GM12878 (cell line): Measurements from ENCODE around the gene ABCA10. TPM values are rescaled to one million over a fixed set of nuclear protein-coding genes. Genes with fewer than 3 reads are reported as not detected.
A peak's percentile ranks its signal among the peaks of the same experiment; 100 is the strongest.

Experiments used
- ATAC-seq: fragments of 200-7000 bp; cut with Tn5 transposase; 3 replicates; pipeline ENCODE4 v1.9.1; 2020; ENCODE audit warnings: mild to moderate bottlenecking, moderate library complexity
- BruUV-seq: library from RNA; stranded (reverse); fragments of 400-500 nt; replicated peaks from 2 replicates; lab custom pipeline; 2021; lab: Mats Ljungman, UMichigan
- CTCF ChIA-PET: fragments of 300-600 bp; sonication (Branson Sonifier 250); formaldehyde crosslinking; extraction: SDS; loops from one replicate; lab custom pipeline; 2021; ENCODE audit warnings: inconsistent platforms; lab: Yijun Ruan, JAX
- POLR2A ChIA-PET: fragments of 350-600 bp; formaldehyde crosslinking; extraction: SDS; loops from one replicate; lab custom pipeline; 2021; ENCODE audit warnings: inconsistent platforms; lab: Charles Lee
- RAD21 ChIA-PET: fragments of 300-600 bp; sonication (Branson Sonifier 250); formaldehyde crosslinking; loops from one replicate; lab custom pipeline; 2023; ENCODE audit warnings: antibody characterized with exemption; ENCODE audit not compliant: unreplicated experiment; lab: Charles Lee
- SMC1A ChIA-PET: fragments of 300-600 bp; sonication (Branson Sonifier 250); formaldehyde crosslinking; loops from one replicate; lab custom pipeline; 2023; ENCODE audit not compliant: unreplicated experiment, uncharacterized antibody; lab: Charles Lee
- DNase-seq: peaks from one replicate; pipeline ENCODE4 v3.0.0-alpha.2; 2011; ENCODE audit warnings: low read depth, low spot score
- FAIRE-seq: peaks from 3 replicates; lab custom pipeline; 2011; peaks lifted over from hg19 to GRCh38; lab: Jason Lieb, UNC
- H2AFZ ChIP-seq: 2 replicates; pipeline ENCODE4 v1.6.0; 2011; ENCODE audit warnings: low read depth, low read length, control low read depth; ENCODE audit not compliant: control insufficient read depth
- H3K27ac ChIP-seq: 2 replicates; pipeline ENCODE4 v1.5.1; 2011; ENCODE audit warnings: control low read depth; ENCODE audit not compliant: control insufficient read depth, insufficient read depth
- H3K27me3 ChIP-seq, 2 experiments: replicated peaks in 1 of 2; 2 replicates each; pipeline versions ENCODE4 v1.6.0 to v1.6.1; 2011; ENCODE audit warnings: low read length in 1 of 2; ENCODE audit not compliant: control insufficient read depth in 2 of 2, insufficient read depth in 2 of 2
- H3K36me3 ChIP-seq, 2 experiments: 2 replicates each; pipeline ENCODE4 v1.5.1; 2011; ENCODE audit warnings: low read length in 1 of 2; ENCODE audit not compliant: control insufficient read depth in 2 of 2, insufficient read depth in 2 of 2
- H3K4me1 ChIP-seq: 2 replicates; pipeline ENCODE4 v1.6.1; 2011; ENCODE audit warnings: mild to moderate bottlenecking, low read length, moderate library complexity, mixed read lengths; ENCODE audit not compliant: control insufficient read depth, insufficient read depth
- H3K4me2 ChIP-seq: 2 replicates; pipeline ENCODE4 v1.6.0; 2011; ENCODE audit warnings: control low read depth; ENCODE audit not compliant: control insufficient read depth, insufficient read depth
- H3K4me3 ChIP-seq: fragments of 200-600 bp; sonication (generic); 2 replicates; pipeline ENCODE4 v1.5.1; 2016
- H3K79me2 ChIP-seq: 2 replicates; pipeline ENCODE4 v1.6.0; 2011; ENCODE audit warnings: low read length; ENCODE audit not compliant: control insufficient read depth, insufficient read depth
- H3K9ac ChIP-seq: 2 replicates; pipeline ENCODE4 v1.8.0; 2011; ENCODE audit warnings: low read length, control low read depth, mixed read lengths; ENCODE audit not compliant: control insufficient read depth, insufficient read depth
- H3K9me3 ChIP-seq: replicated peaks from 3 replicates; pipeline ENCODE4 v1.5.1; 2011; ENCODE audit warnings: mild to moderate bottlenecking, low read length; ENCODE audit not compliant: control insufficient read depth, insufficient read depth
- H4K20me1 ChIP-seq: 2 replicates; pipeline ENCODE4 v1.6.0; 2011; ENCODE audit not compliant: control insufficient read depth, insufficient read depth
- ATF7 ChIP-seq: fragments of 450-650 bp; IDR thresholded peaks from 2 replicates; pipeline ENCODE4 v1.6.1; 2016; ENCODE audit warnings: low read depth, mild to moderate bottlenecking
- CHD1 ChIP-seq: IDR thresholded peaks from 2 replicates; pipeline ENCODE4 v1.6.1; 2012; ENCODE audit warnings: low read depth, low read length, improper control_type of control experiment
- EGR1 ChIP-seq, 2 experiments: IDR thresholded peaks; 1 replicate in 1 of 2; 2 replicates in 1 of 2; pipeline ENCODE4 v1.6.1; 2011 to 2012; ENCODE audit warnings: low read depth in 2 of 2, low read length in 2 of 2, borderline replicate concordance in 1 of 2, mild to moderate bottlenecking in 1 of 2, moderate library complexity in 1 of 2
- ELK1 ChIP-seq: IDR thresholded peaks from 2 replicates; pipeline ENCODE4 v1.6.1; 2012; ENCODE audit warnings: low read depth, low read length, improper control_type of control experiment
- IKZF2 ChIP-seq, 2 experiments: fragments of 450-650 bp; IDR thresholded peaks; 2 replicates each; pipeline ENCODE4 v1.6.1; 2017; ENCODE audit warnings: mild to moderate bottlenecking in 2 of 2, moderate library complexity in 2 of 2
- MTA2 ChIP-seq: fragments of 450-650 bp; IDR thresholded peaks from 2 replicates; pipeline ENCODE4 v1.6.1; 2016; ENCODE audit warnings: low read depth, mild to moderate bottlenecking, moderate library complexity
- NKRF ChIP-seq: fragments of 450-650 bp; conservative IDR thresholded peaks from 2 replicates; pipeline ENCODE4 v1.6.1; 2017; ENCODE audit warnings: mild to moderate bottlenecking, moderate library complexity
- NR2F1 ChIP-seq: fragments of 450-650 bp; conservative IDR thresholded peaks from 2 replicates; pipeline ENCODE4 v1.6.1; 2017; ENCODE audit warnings: mild to moderate bottlenecking
- POLR2AphosphoS5 ChIP-seq: IDR thresholded peaks from 2 replicates; pipeline ENCODE4 v1.6.1; 2011; ENCODE audit warnings: mild to moderate bottlenecking, low read length, inconsistent platforms
- POU2F2 ChIP-seq: IDR thresholded peaks from 3 replicates; pipeline ENCODE4 v1.6.1; 2011; ENCODE audit warnings: low read depth, mild to moderate bottlenecking, low read length, borderline replicate concordance
- RELA ChIP-seq: fragments of 450-650 bp; IDR thresholded peaks from 2 replicates; pipeline ENCODE4 v1.8.0; 2014; ENCODE audit warnings: borderline replicate concordance; ENCODE audit not compliant: partially characterized antibody
- RUNX3 ChIP-seq: IDR thresholded peaks from 2 replicates; pipeline ENCODE4 v1.6.1; 2012; ENCODE audit warnings: low read length, inconsistent platforms
- SMC3 ChIP-seq: IDR thresholded peaks from 2 replicates; pipeline ENCODE4 v1.6.1; 2011; ENCODE audit warnings: low read length, improper control_type of control experiment, borderline replicate concordance
- SPI1 ChIP-seq: IDR thresholded peaks from 2 replicates; pipeline ENCODE4 v1.6.1; 2011; ENCODE audit warnings: low read depth, mild to moderate bottlenecking, low read length, moderate library complexity, borderline replicate concordance; ENCODE audit not compliant: insufficient read depth
- TCF12 ChIP-seq: IDR thresholded peaks from 2 replicates; pipeline ENCODE4 v1.6.1; 2011; ENCODE audit warnings: low read depth, mild to moderate bottlenecking, low read length
- ZBTB4 ChIP-seq: fragments of 450-650 bp; formaldehyde crosslinking; IDR thresholded peaks from 2 replicates; pipeline ENCODE4 v1.4.0; 2022; ENCODE audit warnings: mild to moderate bottlenecking, moderate library complexity
- WGBS: methylation state at CpG from one replicate; pipeline ENCODE4 v1.1.6; 2016; ENCODE audit warnings: low lambda C conversion rate; ENCODE audit not compliant: insufficient replicate concordance, insufficient coverage; ENCODE audit errors: missing lambda C conversion rate; 5-methylcytosine and 5-hydroxymethylcytosine counted together
- in situ Hi-C: fragments of 300-500 bp; cut with MboI; formaldehyde crosslinking; loops from 9 replicates; pipeline ENCODE4 v1.14.3; 2018; ENCODE audit warnings: mixed read lengths
- intact Hi-C: fragments of 100-400 bp; cut with micrococcal nuclease; formaldehyde crosslinking; loops from one replicate; pipeline ENCODE4 v1.14.2; 2022; ENCODE audit not compliant: unreplicated experiment
- polyA plus RNA-seq, 11 experiments: library from polyadenylated mRNA; depleted of rRNA in 4 of 11; unstranded in 6 of 11; stranded (reverse) in 5 of 11; fragments of >200 nt; fragmentation: Nextera tagmentation in 4 of 11; fragmentation: Illumina TruSeq in 1 of 11; extraction: Ambion mirVana in 4 of 11; extraction: Trizol in 1 of 11; gene quantifications; 1 replicate in 1 of 11; 2 replicates in 10 of 11; pipeline versions ENCODE4 v1.2.1 to v1.2.3, GENCODE V29; 2011 to 2016; ENCODE audit warnings: inconsistent platforms in 2 of 11, missing spikeins in 2 of 11, low read depth in 1 of 11
- total RNA-seq, 4 experiments: library from RNA; depleted of rRNA in 3 of 4; stranded (reverse); fragments of >200 nt in 3 of 4; fragmentation: Illumina TruSeq in 1 of 4; extraction: Trizol in 1 of 4; gene quantifications; 2 replicates each; pipeline versions ENCODE4 v1.2.1 to v1.2.3, GENCODE V29; 2013 to 2021

ABCA10 gene
- total and polyA plus RNA-seq, 10 of the 15 experiments (the other 5 are each of a cell fraction or from before 2014, with no cell fraction given), result 0.33 to 3.0 (median 0.83) TPM

- Histone ChIP-seq H3K4me2 (no peak overlapping the region; the same call in 1 of the 2 replicates), H3K27me3 (no peaks in the 10 kb centered on the region), H3K79me2 (no peaks in the 10 kb centered on the region), H3K4me1 (peaks cover 8% of the 10 kb centered on the region), H3K9me3 (no peaks in the 10 kb centered on the region), H3K27ac (no peak overlapping the region), H2AFZ (no peak overlapping the region), H3K36me3 (no peaks in the 10 kb centered on the region), H3K4me3 (no peak overlapping the region), H4K20me1 (no peaks in the 10 kb centered on the region), H3K9ac (no peak overlapping the region)
- FAIRE-seq (no peak), ATAC-seq (peak; percentile 95), DNase-seq (peak; percentile 33)
- TF ChIP-seq POU2F2 (no peak), ELK1 (no peak), NR2F1 (no peak), TCF12 (no peak), RELA (no peak), MTA2 (0 out of 2 replicates have a peak, but pooled peaks have one; percentile 26), EGR1 (IDR thresholded peaks at IDR 0.05; ENCODE audit: borderline replicate concordance in 1 of 2, low read depth in 2 of 2, low read length in 2 of 2) (no peak), IKZF2 (IDR thresholded peaks at IDR 0.05) (no peak), NKRF (no peak), ATF7 (peak; percentile 18; the same call in 1 of the 2 replicates), POLR2AphosphoS5 (no peak), ZBTB4 (CRISPR knock-in tag) (no peak), CHD1 (no peak), RUNX3 (peak; percentile 55), SPI1 (peak; percentile 21; the same call in 1 of the 2 replicates), SMC3 (no peak)
- ChIA-PET CTCF (interaction anchor here (1.0 to 2.0 kb wide), 7 partner anchors 10 to 451 kb away, joined by 3 to 9 read pairs (median 4); no protein-coding TSS in a partner anchor), SMC1A (interaction anchor here (0.5 to 3.1 kb wide), 15 partner anchors 11 to 878 kb away, joined by 3 to 13 read pairs (median 3); no protein-coding TSS in a partner anchor), RAD21 (interaction anchor here (1.1 to 3.1 kb wide), 6 partner anchors 11 to 447 kb away, joined by 3 to 8 read pairs (median 4); no protein-coding TSS in a partner anchor), POLR2A (no interaction called here)
- 37% methylated on average over 3 of the region's 3 CpGs for WGBS
- in situ Hi-C loops, result no loop called here
- intact Hi-C loops, result loop anchor here (5.0 kb wide), 1 partner anchor 107 kb away; no protein-coding TSS in a partner anchor
- no TSS peak for BruUV-seq
Measured at GRCh38 chr17:69223809-69224208, 4.8 kb downstream of the ABCA10 start.
